ENCODE measurements around the gene NRP2.

DNA sequence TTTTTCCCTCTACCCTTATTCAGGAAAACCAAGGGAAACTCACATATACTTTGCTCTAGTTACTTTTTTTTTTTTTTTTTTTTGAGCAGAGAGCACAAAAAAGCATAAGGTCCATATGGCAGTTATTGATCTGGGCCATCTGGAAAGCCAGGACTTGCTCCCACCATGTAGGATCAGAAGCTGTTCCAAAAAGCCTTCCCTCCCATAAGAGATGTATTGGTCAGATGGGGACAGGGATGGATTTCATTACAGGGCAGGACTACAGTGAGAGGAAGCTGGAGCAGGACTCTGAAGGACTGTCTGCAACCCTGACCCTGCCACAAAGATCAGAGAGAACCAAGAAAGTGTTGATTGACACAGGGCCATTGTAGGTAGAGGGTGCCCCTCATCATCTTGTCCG lies 57.3 kb downstream of the NRP2 start:
- TF ChIP-seq, protein P1, sequence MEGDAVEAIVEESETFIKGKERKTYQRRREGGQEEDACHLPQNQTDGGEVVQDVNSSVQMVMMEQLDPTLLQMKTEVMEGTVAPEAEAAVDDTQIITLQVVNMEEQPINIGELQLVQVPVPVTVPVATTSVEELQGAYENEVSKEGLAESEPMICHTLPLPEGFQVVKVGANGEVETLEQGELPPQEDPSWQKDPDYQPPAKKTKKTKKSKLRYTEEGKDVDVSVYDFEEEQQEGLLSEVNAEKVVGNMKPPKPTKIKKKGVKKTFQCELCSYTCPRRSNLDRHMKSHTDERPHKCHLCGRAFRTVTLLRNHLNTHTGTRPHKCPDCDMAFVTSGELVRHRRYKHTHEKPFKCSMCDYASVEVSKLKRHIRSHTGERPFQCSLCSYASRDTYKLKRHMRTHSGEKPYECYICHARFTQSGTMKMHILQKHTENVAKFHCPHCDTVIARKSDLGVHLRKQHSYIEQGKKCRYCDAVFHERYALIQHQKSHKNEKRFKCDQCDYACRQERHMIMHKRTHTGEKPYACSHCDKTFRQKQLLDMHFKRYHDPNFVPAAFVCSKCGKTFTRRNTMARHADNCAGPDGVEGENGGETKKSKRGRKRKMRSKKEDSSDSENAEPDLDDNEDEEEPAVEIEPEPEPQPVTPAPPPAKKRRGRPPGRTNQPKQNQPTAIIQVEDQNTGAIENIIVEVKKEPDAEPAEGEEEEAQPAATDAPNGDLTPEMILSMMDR (IDR thresholded peaks at IDR 0.05), result no peak
- TF ChIP-seq POLR2A (IDR thresholded peaks at IDR 0.05), result no peak
